ENCODE results near the gene SRD5A1.

The SRD5A1 gene

DNA sequence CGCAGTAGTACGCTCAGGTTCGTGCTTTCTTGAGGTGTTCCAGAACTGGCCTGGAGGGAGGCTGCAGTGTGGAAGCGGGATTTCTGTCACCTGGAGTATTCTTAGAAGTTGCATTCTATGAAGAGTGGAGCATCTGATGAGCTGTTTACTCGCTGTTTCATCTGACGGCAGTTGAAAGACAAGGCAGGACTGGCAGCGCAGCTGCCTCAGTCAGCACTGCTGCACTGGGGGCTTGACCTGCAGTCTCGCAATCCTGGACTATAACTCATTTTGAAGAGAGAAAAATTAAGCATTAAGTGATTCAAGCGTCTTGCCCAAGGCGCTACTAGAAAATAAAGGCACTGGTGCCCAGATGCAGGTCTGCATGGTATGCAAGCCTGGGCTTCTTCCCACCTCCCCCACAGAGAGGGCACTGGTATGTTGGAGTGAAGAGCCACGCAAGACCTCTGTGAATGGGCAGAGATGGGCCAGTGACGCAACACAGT lies 90.6 kb downstream of the SRD5A1 start:
- WGBS, result 92% methylated on average over 12 of the region's 12 CpGs
- H2BK120ac ChIP-seq (ENCODE audit: low read depth, low read length), result no peak overlapping the region
- H2AFZ ChIP-seq (ENCODE audit: low read depth, low read length), result no peak overlapping the region
- H2BK12ac ChIP-seq (ENCODE audit: low read length in 2 of 2), result no peak overlapping the region
- no peaks in the 10 kb centered on the region for H3K27me3 ChIP-seq (ENCODE audit: control insufficient read depth in 1 of 2, insufficient read depth in 1 of 2, low read length in 2 of 2)
- H3K14ac ChIP-seq (ENCODE audit: low read length in 2 of 2), result no peak overlapping the region
- no peak overlapping the region for H4K8ac ChIP-seq (ENCODE audit: low read length)
- no peak overlapping the region for H2BK15ac ChIP-seq (ENCODE audit: low read depth, poor library complexity, severe bottlenecking)
- no peak for DNase-seq
- H3K4me1 ChIP-seq (ENCODE audit: control insufficient read depth, insufficient read depth, low read depth, low read length), result peaks cover 38% of the 10 kb centered on the region
- H3K9me3 ChIP-seq (ENCODE audit: control insufficient read depth, low read length), result no peaks in the 10 kb centered on the region
- H3K23ac ChIP-seq (ENCODE audit: low read length in 2 of 2), result no peak overlapping the region
- no peak overlapping the region for H3K9ac ChIP-seq (ENCODE audit: low read length)
- no peak overlapping the region for H2BK5ac ChIP-seq (ENCODE audit: low read depth, low read length, poor library complexity, severe bottlenecking)
- no peak overlapping the region for H3K4me3 ChIP-seq (ENCODE audit: insufficient read depth in 1 of 2, low read depth in 1 of 2, low read length in 2 of 2)
- H3K27ac ChIP-seq (ENCODE audit: low read length, poor library complexity, severe bottlenecking), result no peak overlapping the region
- no peak overlapping the region for H4K91ac ChIP-seq (ENCODE audit: low read length)
- H3K79me1 ChIP-seq (replicated peaks; ENCODE audit: low read length, poor library complexity, severe bottlenecking), result peaks cover 23% of the 10 kb centered on the region
- H3K36me3 ChIP-seq (ENCODE audit: control insufficient read depth in 1 of 2, insufficient read depth in 2 of 2, low read depth in 1 of 2, low read length in 2 of 2), result peaks cover 10 to 18% of the 10 kb centered on the region in 2 experiments
- no peak overlapping the region for H3K4ac ChIP-seq (ENCODE audit: low read depth in 1 of 2, low read length in 2 of 2)
- H3K4me2 ChIP-seq (ENCODE audit: low read length, poor library complexity, severe bottlenecking), result no peak overlapping the region
- H2AK5ac ChIP-seq (ENCODE audit: low read length, severe bottlenecking), result no peak overlapping the region
- H3K18ac ChIP-seq (ENCODE audit: low read depth in 1 of 2, low read length in 2 of 2), result no peak overlapping the region
